HFFc6 (cell line): ENCODE data around the gene KPNB1. TPM values are rescaled to one million over a fixed set of nuclear protein-coding genes. Genes with fewer than 3 reads are reported as not detected.

ENCODE experiments used
- DNase-seq: peaks from one replicate; pipeline ENCODE4 v3.0.0-alpha.2; 2018
- H3K27ac Mint-ChIP-seq: 2 replicates; pipeline ENCODE4 v1.8.0; 2020; ENCODE audit warnings: mild to moderate bottlenecking, mixed read lengths
- H3K27me3 Mint-ChIP-seq: 2 replicates; pipeline ENCODE4 v1.8.0; 2021; ENCODE audit warnings: mild to moderate bottlenecking, moderate library complexity, mixed read lengths; ENCODE audit not compliant: insufficient read depth
- H3K36me3 Mint-ChIP-seq: 2 replicates; pipeline ENCODE4 v1.8.0; 2021; ENCODE audit warnings: low read depth, mixed read lengths
- H3K4me1 Mint-ChIP-seq: 2 replicates; pipeline ENCODE4 v1.8.0; 2020; ENCODE audit warnings: low read depth, mixed read lengths
- H3K4me3 Mint-ChIP-seq: 2 replicates; pipeline ENCODE4 v1.8.0; 2020; ENCODE audit warnings: mild to moderate bottlenecking, moderate library complexity, mixed read lengths
- H3K9me3 Mint-ChIP-seq: 2 replicates; pipeline ENCODE4 v1.8.0; 2020; ENCODE audit warnings: mild to moderate bottlenecking, mixed read lengths
- total RNA-seq, 6 experiments: library from RNA; stranded (reverse); fragmentation: NEBNext Ultra II Directional; extraction: Animal tissue kit (Norgen Biotek cat#: 25700); gene quantifications; 2 replicates in 1 of 6; 3 replicates in 5 of 6; pipeline ENCODE4 v1.2.3, GENCODE V29; 2021
- TF ChIP-seq, protein P1 (sequence below): fragments of 200-600 bp; sonication (generic); IDR thresholded peaks from 2 replicates; pipeline ENCODE4 v1.5.0; 2021; ENCODE audit warnings: antibody characterized with exemption, mild to moderate bottlenecking

KPNB1 gene
- total RNA-seq, 6 experiments from 2014 or later: 439 to 580 (median 549) TPM

GRCh38 chr17:47644324-47644723, 5.4 kb upstream of the KPNB1 start:
- DNase-seq: no peak
- TF ChIP-seq, protein P1, sequence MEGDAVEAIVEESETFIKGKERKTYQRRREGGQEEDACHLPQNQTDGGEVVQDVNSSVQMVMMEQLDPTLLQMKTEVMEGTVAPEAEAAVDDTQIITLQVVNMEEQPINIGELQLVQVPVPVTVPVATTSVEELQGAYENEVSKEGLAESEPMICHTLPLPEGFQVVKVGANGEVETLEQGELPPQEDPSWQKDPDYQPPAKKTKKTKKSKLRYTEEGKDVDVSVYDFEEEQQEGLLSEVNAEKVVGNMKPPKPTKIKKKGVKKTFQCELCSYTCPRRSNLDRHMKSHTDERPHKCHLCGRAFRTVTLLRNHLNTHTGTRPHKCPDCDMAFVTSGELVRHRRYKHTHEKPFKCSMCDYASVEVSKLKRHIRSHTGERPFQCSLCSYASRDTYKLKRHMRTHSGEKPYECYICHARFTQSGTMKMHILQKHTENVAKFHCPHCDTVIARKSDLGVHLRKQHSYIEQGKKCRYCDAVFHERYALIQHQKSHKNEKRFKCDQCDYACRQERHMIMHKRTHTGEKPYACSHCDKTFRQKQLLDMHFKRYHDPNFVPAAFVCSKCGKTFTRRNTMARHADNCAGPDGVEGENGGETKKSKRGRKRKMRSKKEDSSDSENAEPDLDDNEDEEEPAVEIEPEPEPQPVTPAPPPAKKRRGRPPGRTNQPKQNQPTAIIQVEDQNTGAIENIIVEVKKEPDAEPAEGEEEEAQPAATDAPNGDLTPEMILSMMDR: no peak
- Mint-ChIP-seq H3K4me1 (peaks cover 18% of the 10 kb centered on the region), H3K9me3 (no peaks in the 10 kb centered on the region), H3K27me3 (peaks cover under 1% of the 10 kb centered on the region; the same call in 1 of the 2 replicates), H3K27ac (no peak overlapping the region), H3K4me3 (no peak overlapping the region), H3K36me3 (no peaks in the 10 kb centered on the region)

- TF ChIP-seq, protein P1: no peak
- Mint-ChIP-seq H3K9me3 (no peaks in the 10 kb centered on the region), H3K36me3 (peaks cover 33% of the 10 kb centered on the region), H3K27me3 (peaks cover 5% of the 10 kb centered on the region; the same call in 1 of the 2 replicates), H3K4me1 (peaks cover 48% of the 10 kb centered on the region), H3K4me3 (peak overlapping the region; percentile 98), H3K27ac (peak overlapping the region; percentile 72)
- peak; percentile 9 for DNase-seq
Observed at GRCh38 chr17:47649972-47650524, 329 bp downstream of the KPNB1 start.

GRCh38 chr17:47650525-47651522, 1.1 kb downstream of the KPNB1 start:
- DNase-seq: peak; percentile 97
- peaks cover 41% of the 10 kb centered on the region for H3K36me3 Mint-ChIP-seq
- H3K4me3 Mint-ChIP-seq: peak overlapping the region; percentile 98
- TF ChIP-seq, protein P1: no peak
- peaks cover 56% of the 10 kb centered on the region for H3K4me1 Mint-ChIP-seq
- H3K27me3 Mint-ChIP-seq: peaks cover 5% of the 10 kb centered on the region; the same call in 1 of the 2 replicates
- H3K9me3 Mint-ChIP-seq: no peaks in the 10 kb centered on the region
- peak overlapping the region; percentile 77 for H3K27ac Mint-ChIP-seq

DNA sequence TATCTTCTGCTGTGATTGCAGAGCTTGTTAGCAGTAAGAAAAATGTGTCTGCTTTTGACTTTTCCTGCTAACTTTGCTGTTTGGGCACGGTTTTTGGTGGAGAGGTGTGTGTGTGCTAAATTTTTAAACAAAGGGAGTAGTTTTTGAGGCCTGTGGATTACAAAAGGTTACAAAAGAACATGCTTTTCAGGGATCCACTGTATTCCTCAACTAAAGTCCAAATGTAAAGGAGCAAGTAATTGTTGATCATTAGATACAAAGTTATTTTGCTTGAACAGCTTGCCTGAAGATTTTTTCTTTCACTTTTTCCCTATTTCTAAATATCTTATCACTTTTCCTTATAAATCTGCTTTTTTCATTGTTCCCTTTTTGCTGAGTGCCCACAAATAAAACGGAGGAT, 2.0 kb downstream of the KPNB1 start:
- peaks cover 46% of the 10 kb centered on the region for H3K36me3 Mint-ChIP-seq
- TF ChIP-seq, protein P1: no peak
- peak overlapping the region; percentile 78 for H3K27ac Mint-ChIP-seq
- peaks cover 5% of the 10 kb centered on the region; the same call in 1 of the 2 replicates for H3K27me3 Mint-ChIP-seq
- no peak for DNase-seq
- peak overlapping the region; percentile 98 for H3K4me3 Mint-ChIP-seq
- no peaks in the 10 kb centered on the region for H3K9me3 Mint-ChIP-seq
- peaks cover 56% of the 10 kb centered on the region for H3K4me1 Mint-ChIP-seq

- Mint-ChIP-seq H3K9me3 (no peaks in the 10 kb centered on the region), H3K27me3 (peaks cover 5% of the 10 kb centered on the region; the same call in 1 of the 2 replicates), H3K27ac (no peak overlapping the region; the same call in 1 of the 2 replicates), H3K4me1 (peaks cover 56% of the 10 kb centered on the region), H3K4me3 (peak overlapping the region; percentile 98), H3K36me3 (peaks cover 53% of the 10 kb centered on the region)
- TF ChIP-seq, protein P1: no peak
- DNase-seq: no peak
Observed at GRCh38 chr17:47652570-47652969, 2.9 kb downstream of the KPNB1 start.
